ENCODE data around the gene FAM53A.

DNA sequence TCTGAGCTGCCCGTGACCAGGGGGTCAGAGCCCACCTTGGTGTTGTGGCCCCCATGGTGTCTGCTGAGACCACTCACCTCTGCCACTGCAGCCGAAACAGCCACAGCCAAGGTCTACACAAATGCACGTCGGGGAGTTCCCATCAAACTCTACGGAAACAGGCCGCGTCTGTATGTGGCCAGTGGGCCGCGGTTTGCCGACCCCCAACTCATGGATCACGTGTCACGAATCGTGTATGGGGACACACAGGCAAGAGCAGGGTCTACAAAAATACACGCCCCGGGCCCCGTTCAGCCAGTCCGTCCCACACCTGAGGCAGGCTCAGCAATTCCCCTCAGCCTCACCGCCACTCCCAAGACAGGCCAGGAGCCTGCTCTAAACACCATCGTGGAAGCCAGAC is 53.8 kb downstream of the FAM53A start:
- TF ChIP-seq, protein P1, sequence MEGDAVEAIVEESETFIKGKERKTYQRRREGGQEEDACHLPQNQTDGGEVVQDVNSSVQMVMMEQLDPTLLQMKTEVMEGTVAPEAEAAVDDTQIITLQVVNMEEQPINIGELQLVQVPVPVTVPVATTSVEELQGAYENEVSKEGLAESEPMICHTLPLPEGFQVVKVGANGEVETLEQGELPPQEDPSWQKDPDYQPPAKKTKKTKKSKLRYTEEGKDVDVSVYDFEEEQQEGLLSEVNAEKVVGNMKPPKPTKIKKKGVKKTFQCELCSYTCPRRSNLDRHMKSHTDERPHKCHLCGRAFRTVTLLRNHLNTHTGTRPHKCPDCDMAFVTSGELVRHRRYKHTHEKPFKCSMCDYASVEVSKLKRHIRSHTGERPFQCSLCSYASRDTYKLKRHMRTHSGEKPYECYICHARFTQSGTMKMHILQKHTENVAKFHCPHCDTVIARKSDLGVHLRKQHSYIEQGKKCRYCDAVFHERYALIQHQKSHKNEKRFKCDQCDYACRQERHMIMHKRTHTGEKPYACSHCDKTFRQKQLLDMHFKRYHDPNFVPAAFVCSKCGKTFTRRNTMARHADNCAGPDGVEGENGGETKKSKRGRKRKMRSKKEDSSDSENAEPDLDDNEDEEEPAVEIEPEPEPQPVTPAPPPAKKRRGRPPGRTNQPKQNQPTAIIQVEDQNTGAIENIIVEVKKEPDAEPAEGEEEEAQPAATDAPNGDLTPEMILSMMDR (IDR thresholded peaks at IDR 0.05): no peak
- TF ChIP-seq POLR2A (IDR thresholded peaks at IDR 0.05): no peak
